Mammary epithelial cell (primary cell): ENCODE measurements around the gene TRAF1.
A peak's percentile ranks its signal among the peaks of the same experiment; 100 is the strongest.

Source experiments
- CTCF ChIP-seq, 2 donors: IDR thresholded peaks in 1 of 2; conservative IDR thresholded peaks in 1 of 2; 2 replicates each; pipeline ENCODE4 v1.5.1; 2011 to 2012; ENCODE audit warnings: inconsistent platforms in 2 of 2, low read length in 2 of 2, mild to moderate bottlenecking in 2 of 2, control low read depth in 1 of 2, low read depth in 1 of 2; ENCODE audit not compliant: insufficient read depth in 1 of 2; ENCODE audit errors: extremely low read depth in 1 of 2
- EZH2 ChIP-seq: IDR thresholded peaks from 2 replicates; pipeline ENCODE4 v1.6.1; 2012; ENCODE audit warnings: low read length, inconsistent platforms, borderline replicate concordance

GRCh38 chr9:120916588-120916987, 10.0 kb downstream of the TRAF1 start:
- TF ChIP-seq CTCF (conservative IDR thresholded peaks at IDR 0.05 in 1 of 2, IDR thresholded peaks at IDR 0.05 in 1 of 2; ENCODE audit: extremely low read depth in 1 of 2, insufficient read depth in 1 of 2, low read depth in 1 of 2, low read length in 2 of 2), result peak; percentile 18 to 44
- TF ChIP-seq EZH2, result no peak
